GM12878 (cell line): ENCODE data around the gene EIF3D. TPM values are rescaled to one million over a fixed set of nuclear protein-coding genes. Genes with fewer than 3 reads are reported as not detected.

ENCODE experiments used
- ATAC-seq: fragments of 200-7000 bp; cut with Tn5 transposase; 3 replicates; pipeline ENCODE4 v1.9.1; 2020; ENCODE audit warnings: mild to moderate bottlenecking, moderate library complexity
- BruUV-seq: library from RNA; stranded (reverse); fragments of 400-500 nt; replicated peaks from 2 replicates; lab custom pipeline; 2021; lab: Mats Ljungman, UMichigan
- CTCF ChIA-PET: fragments of 300-600 bp; sonication (Branson Sonifier 250); formaldehyde crosslinking; extraction: SDS; loops from one replicate; lab custom pipeline; 2021; ENCODE audit warnings: inconsistent platforms; lab: Yijun Ruan, JAX
- POLR2A ChIA-PET: fragments of 350-600 bp; formaldehyde crosslinking; extraction: SDS; loops from one replicate; lab custom pipeline; 2021; ENCODE audit warnings: inconsistent platforms; lab: Charles Lee
- RAD21 ChIA-PET: fragments of 300-600 bp; sonication (Branson Sonifier 250); formaldehyde crosslinking; loops from one replicate; lab custom pipeline; 2023; ENCODE audit warnings: antibody characterized with exemption; ENCODE audit not compliant: unreplicated experiment; lab: Charles Lee
- SMC1A ChIA-PET: fragments of 300-600 bp; sonication (Branson Sonifier 250); formaldehyde crosslinking; loops from one replicate; lab custom pipeline; 2023; ENCODE audit not compliant: unreplicated experiment, uncharacterized antibody; lab: Charles Lee
- DNase-seq: peaks from one replicate; pipeline ENCODE4 v3.0.0-alpha.2; 2011; ENCODE audit warnings: low read depth, low spot score
- FAIRE-seq: peaks from 3 replicates; lab custom pipeline; 2011; peaks lifted over from hg19 to GRCh38; lab: Jason Lieb, UNC
- H2AFZ ChIP-seq: 2 replicates; pipeline ENCODE4 v1.6.0; 2011; ENCODE audit warnings: low read depth, low read length, control low read depth; ENCODE audit not compliant: control insufficient read depth
- H3K27ac ChIP-seq: 2 replicates; pipeline ENCODE4 v1.5.1; 2011; ENCODE audit warnings: control low read depth; ENCODE audit not compliant: control insufficient read depth, insufficient read depth
- H3K27me3 ChIP-seq, 2 experiments: replicated peaks in 1 of 2; 2 replicates each; pipeline versions ENCODE4 v1.6.0 to v1.6.1; 2011; ENCODE audit warnings: low read length in 1 of 2; ENCODE audit not compliant: control insufficient read depth in 2 of 2, insufficient read depth in 2 of 2
- H3K36me3 ChIP-seq, 2 experiments: 2 replicates each; pipeline ENCODE4 v1.5.1; 2011; ENCODE audit warnings: low read length in 1 of 2; ENCODE audit not compliant: control insufficient read depth in 2 of 2, insufficient read depth in 2 of 2
- H3K4me1 ChIP-seq: 2 replicates; pipeline ENCODE4 v1.6.1; 2011; ENCODE audit warnings: mild to moderate bottlenecking, low read length, moderate library complexity, mixed read lengths; ENCODE audit not compliant: control insufficient read depth, insufficient read depth
- H3K4me2 ChIP-seq: 2 replicates; pipeline ENCODE4 v1.6.0; 2011; ENCODE audit warnings: control low read depth; ENCODE audit not compliant: control insufficient read depth, insufficient read depth
- H3K4me3 ChIP-seq: fragments of 200-600 bp; sonication (generic); 2 replicates; pipeline ENCODE4 v1.5.1; 2016
- H3K79me2 ChIP-seq: 2 replicates; pipeline ENCODE4 v1.6.0; 2011; ENCODE audit warnings: low read length; ENCODE audit not compliant: control insufficient read depth, insufficient read depth
- H3K9ac ChIP-seq: 2 replicates; pipeline ENCODE4 v1.8.0; 2011; ENCODE audit warnings: low read length, control low read depth, mixed read lengths; ENCODE audit not compliant: control insufficient read depth, insufficient read depth
- H3K9me3 ChIP-seq: replicated peaks from 3 replicates; pipeline ENCODE4 v1.5.1; 2011; ENCODE audit warnings: mild to moderate bottlenecking, low read length; ENCODE audit not compliant: control insufficient read depth, insufficient read depth
- H4K20me1 ChIP-seq: 2 replicates; pipeline ENCODE4 v1.6.0; 2011; ENCODE audit not compliant: control insufficient read depth, insufficient read depth
- BMI1 ChIP-seq: fragments of 450-650 bp; IDR thresholded peaks from 2 replicates; pipeline ENCODE4 v1.6.1; 2016; ENCODE audit warnings: mild to moderate bottlenecking, moderate library complexity, borderline replicate concordance
- CBX5 ChIP-seq: sonication (generic); IDR thresholded peaks from 2 replicates; pipeline ENCODE4 v1.6.1; 2016; ENCODE audit warnings: low read depth, moderate library complexity, mild to moderate bottlenecking, inconsistent platforms
- ESRRA ChIP-seq: IDR thresholded peaks from 2 replicates; pipeline ENCODE4 v1.6.1; 2012; ENCODE audit warnings: mild to moderate bottlenecking, low read length, improper control_type of control experiment
- HCFC1 ChIP-seq: fragments of 150-350 bp; IDR thresholded peaks from 2 replicates; pipeline ENCODE4 v1.6.1; 2014; ENCODE audit warnings: low read length
- MAX ChIP-seq: IDR thresholded peaks from 2 replicates; pipeline ENCODE4 v1.6.1; 2012; ENCODE audit warnings: low read depth, low read length, improper control_type of control experiment
- NFIC ChIP-seq: IDR thresholded peaks from 2 replicates; pipeline ENCODE4 v1.6.1; 2012; ENCODE audit warnings: low read depth, mild to moderate bottlenecking, inconsistent platforms, low read length, moderate library complexity
- POU2F2 ChIP-seq: IDR thresholded peaks from 3 replicates; pipeline ENCODE4 v1.6.1; 2011; ENCODE audit warnings: low read depth, mild to moderate bottlenecking, low read length, borderline replicate concordance
- RBBP5 ChIP-seq: fragments of 200-600 bp; sonication (generic); conservative IDR thresholded peaks from 2 replicates; pipeline ENCODE4 v1.6.1; 2016
- RELA ChIP-seq: fragments of 450-650 bp; IDR thresholded peaks from 2 replicates; pipeline ENCODE4 v1.8.0; 2014; ENCODE audit warnings: borderline replicate concordance; ENCODE audit not compliant: partially characterized antibody
- SMAD1 ChIP-seq: fragments of 450-650 bp; IDR thresholded peaks from 2 replicates; pipeline ENCODE4 v1.6.1; 2018; ENCODE audit warnings: mild to moderate bottlenecking, low read depth; ENCODE audit not compliant: partially characterized antibody
- SREBF1 ChIP-seq: IDR thresholded peaks from 2 replicates; pipeline ENCODE4 v1.6.1; 2012; ENCODE audit warnings: mild to moderate bottlenecking, low read length
- SUPT20H ChIP-seq: IDR thresholded peaks from 2 replicates; pipeline ENCODE4 v1.6.1; 2011; ENCODE audit warnings: low read depth, mild to moderate bottlenecking, low read length, moderate library complexity, borderline replicate concordance; ENCODE audit not compliant: control insufficient read depth
- ZNF207 ChIP-seq: fragments of 450-650 bp; IDR thresholded peaks from 2 replicates; pipeline ENCODE4 v1.6.1; 2014; ENCODE audit warnings: antibody characterized with exemption, mild to moderate bottlenecking, borderline replicate concordance
- WGBS: methylation state at CpG from one replicate; pipeline ENCODE4 v1.1.6; 2016; ENCODE audit warnings: low lambda C conversion rate; ENCODE audit not compliant: insufficient replicate concordance, insufficient coverage; ENCODE audit errors: missing lambda C conversion rate; 5-methylcytosine and 5-hydroxymethylcytosine counted together
- in situ Hi-C: fragments of 300-500 bp; cut with MboI; formaldehyde crosslinking; loops from 9 replicates; pipeline ENCODE4 v1.14.3; 2018; ENCODE audit warnings: mixed read lengths
- intact Hi-C: fragments of 100-400 bp; cut with micrococcal nuclease; formaldehyde crosslinking; loops from one replicate; pipeline ENCODE4 v1.14.2; 2022; ENCODE audit not compliant: unreplicated experiment
- polyA plus RNA-seq, 11 experiments: library from polyadenylated mRNA; depleted of rRNA in 4 of 11; unstranded in 6 of 11; stranded (reverse) in 5 of 11; fragments of >200 nt; fragmentation: Nextera tagmentation in 4 of 11; fragmentation: Illumina TruSeq in 1 of 11; extraction: Ambion mirVana in 4 of 11; extraction: Trizol in 1 of 11; gene quantifications; 1 replicate in 1 of 11; 2 replicates in 10 of 11; pipeline versions ENCODE4 v1.2.1 to v1.2.3, GENCODE V29; 2011 to 2016; ENCODE audit warnings: inconsistent platforms in 2 of 11, missing spikeins in 2 of 11, low read depth in 1 of 11
- total RNA-seq, 4 experiments: library from RNA; depleted of rRNA in 3 of 4; stranded (reverse); fragments of >200 nt in 3 of 4; fragmentation: Illumina TruSeq in 1 of 4; extraction: Trizol in 1 of 4; gene quantifications; 2 replicates each; pipeline versions ENCODE4 v1.2.1 to v1.2.3, GENCODE V29; 2013 to 2021
- TF ChIP-seq, protein P1 (sequence below): fragments of 450-650 bp; IDR thresholded peaks from 2 replicates; pipeline ENCODE4 v1.6.1; 2017; ENCODE audit warnings: low read depth, mild to moderate bottlenecking, moderate library complexity
- TF ChIP-seq, protein P2 (sequence below): fragments of 450-650 bp; IDR thresholded peaks from 2 replicates; pipeline ENCODE4 v1.6.1; 2017; ENCODE audit warnings: antibody characterized with exemption, mild to moderate bottlenecking, moderate library complexity

The EIF3D gene
- total and polyA plus RNA-seq, 10 of the 15 experiments (the other 5 are each of a cell fraction or from before 2014, with no cell fraction given): 240 to 558 (median 420) TPM

GRCh38 chr22:36472689-36473088, 56.3 kb downstream of the EIF3D start:
- H4K20me1 ChIP-seq: no peaks in the 10 kb centered on the region
- no peak overlapping the region for H3K4me3 ChIP-seq
- in situ Hi-C loops: no loop called here
- ATAC-seq: no peak
- TF ChIP-seq SUPT20H: no peak
- no peak for TF ChIP-seq CBX5
- no peak for TF ChIP-seq RBBP5
- TF ChIP-seq HCFC1: no peak
- TF ChIP-seq, protein P1, sequence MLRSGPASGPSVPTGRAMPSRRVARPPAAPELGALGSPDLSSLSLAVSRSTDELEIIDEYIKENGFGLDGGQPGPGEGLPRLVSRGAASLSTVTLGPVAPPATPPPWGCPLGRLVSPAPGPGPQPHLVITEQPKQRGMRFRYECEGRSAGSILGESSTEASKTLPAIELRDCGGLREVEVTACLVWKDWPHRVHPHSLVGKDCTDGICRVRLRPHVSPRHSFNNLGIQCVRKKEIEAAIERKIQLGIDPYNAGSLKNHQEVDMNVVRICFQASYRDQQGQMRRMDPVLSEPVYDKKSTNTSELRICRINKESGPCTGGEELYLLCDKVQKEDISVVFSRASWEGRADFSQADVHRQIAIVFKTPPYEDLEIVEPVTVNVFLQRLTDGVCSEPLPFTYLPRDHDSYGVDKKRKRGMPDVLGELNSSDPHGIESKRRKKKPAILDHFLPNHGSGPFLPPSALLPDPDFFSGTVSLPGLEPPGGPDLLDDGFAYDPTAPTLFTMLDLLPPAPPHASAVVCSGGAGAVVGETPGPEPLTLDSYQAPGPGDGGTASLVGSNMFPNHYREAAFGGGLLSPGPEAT: no peak
- no peak for TF ChIP-seq RELA
- TF ChIP-seq MAX: no peak
- TF ChIP-seq NFIC: no peak
- no peak for TF ChIP-seq BMI1
- TF ChIP-seq ESRRA: no peak
- no peak for TF ChIP-seq SREBF1
- no peak for TF ChIP-seq POU2F2
- TF ChIP-seq SMAD1: no peak
- TF ChIP-seq, protein P2, sequence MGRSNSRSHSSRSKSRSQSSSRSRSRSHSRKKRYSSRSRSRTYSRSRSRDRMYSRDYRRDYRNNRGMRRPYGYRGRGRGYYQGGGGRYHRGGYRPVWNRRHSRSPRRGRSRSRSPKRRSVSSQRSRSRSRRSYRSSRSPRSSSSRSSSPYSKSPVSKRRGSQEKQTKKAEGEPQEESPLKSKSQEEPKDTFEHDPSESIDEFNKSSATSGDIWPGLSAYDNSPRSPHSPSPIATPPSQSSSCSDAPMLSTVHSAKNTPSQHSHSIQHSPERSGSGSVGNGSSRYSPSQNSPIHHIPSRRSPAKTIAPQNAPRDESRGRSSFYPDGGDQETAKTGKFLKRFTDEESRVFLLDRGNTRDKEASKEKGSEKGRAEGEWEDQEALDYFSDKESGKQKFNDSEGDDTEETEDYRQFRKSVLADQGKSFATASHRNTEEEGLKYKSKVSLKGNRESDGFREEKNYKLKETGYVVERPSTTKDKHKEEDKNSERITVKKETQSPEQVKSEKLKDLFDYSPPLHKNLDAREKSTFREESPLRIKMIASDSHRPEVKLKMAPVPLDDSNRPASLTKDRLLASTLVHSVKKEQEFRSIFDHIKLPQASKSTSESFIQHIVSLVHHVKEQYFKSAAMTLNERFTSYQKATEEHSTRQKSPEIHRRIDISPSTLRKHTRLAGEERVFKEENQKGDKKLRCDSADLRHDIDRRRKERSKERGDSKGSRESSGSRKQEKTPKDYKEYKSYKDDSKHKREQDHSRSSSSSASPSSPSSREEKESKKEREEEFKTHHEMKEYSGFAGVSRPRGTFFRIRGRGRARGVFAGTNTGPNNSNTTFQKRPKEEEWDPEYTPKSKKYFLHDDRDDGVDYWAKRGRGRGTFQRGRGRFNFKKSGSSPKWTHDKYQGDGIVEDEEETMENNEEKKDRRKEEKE: no peak
- no peak for TF ChIP-seq ZNF207
- peaks cover 20 to 42% of the 10 kb centered on the region in 2 experiments for H3K36me3 ChIP-seq
- WGBS: 87% methylated on average over 13 of the region's 13 CpGs
- intact Hi-C loops: loop anchor here (5.0 kb wide), 1 partner anchor 85 kb away; the partner anchor contains the start of gene MYH9
- no peaks in the 10 kb centered on the region; the same call in 1 of the 2 replicates for H3K79me2 ChIP-seq
- DNase-seq: no peak
- FAIRE-seq: no peak
- no peak overlapping the region for H3K4me2 ChIP-seq
- BruUV-seq: no TSS peak
- H3K4me1 ChIP-seq: peaks cover 4% of the 10 kb centered on the region
- no peaks in the 10 kb centered on the region for H3K27me3 ChIP-seq
- ChIA-PET RAD21 (no interaction called here), SMC1A (interaction anchor here (1.0 kb wide), 1 partner anchor 172 kb away, joined by 3 read pairs; no protein-coding TSS in a partner anchor), POLR2A (no interaction called here), CTCF (interaction anchor here (0.7 to 8.5 kb wide), 2 partner anchors 170 to 186 kb away, joined by 3 to 125 read pairs; no protein-coding TSS in a partner anchor)
- H3K9ac ChIP-seq: no peak overlapping the region
- H3K27ac ChIP-seq: no peak overlapping the region
- H3K9me3 ChIP-seq: no peaks in the 10 kb centered on the region
- no peak overlapping the region for H2AFZ ChIP-seq
